Parathyroid adenoma (tissue), 2 donors: ENCODE data around the gene STAM.

ENCODE experiments used
- H2AFZ ChIP-seq: fragments of 300-600 bp; sonication (generic); one replicate; pipeline ENCODE4 v1.7.0; 2017; ENCODE audit warnings: antibody characterized with exemption, mild to moderate bottlenecking
- H3K27ac ChIP-seq: fragments of 300-600 bp; sonication (generic); one replicate; pipeline ENCODE4 v1.7.0; 2017
- H3K27me3 ChIP-seq: fragments of 300-600 bp; sonication (generic); one replicate; pipeline ENCODE4 v1.7.0; 2017; ENCODE audit warnings: low read length; ENCODE audit not compliant: control insufficient read depth, insufficient read depth
- H3K36me3 ChIP-seq: fragments of 300-600 bp; sonication (generic); one replicate; pipeline ENCODE4 v1.7.0; 2017; ENCODE audit warnings: low read length; ENCODE audit not compliant: control insufficient read depth, insufficient read depth
- H3K4me1 ChIP-seq: fragments of 300-600 bp; sonication (generic); one replicate; pipeline ENCODE4 v1.7.0; 2017; ENCODE audit warnings: control low read depth
- H3K4me2 ChIP-seq: fragments of 300-600 bp; sonication (generic); one replicate; pipeline ENCODE4 v1.7.0; 2017; ENCODE audit warnings: low read length
- H3K4me3 ChIP-seq: fragments of 300-600 bp; sonication (generic); one replicate; pipeline ENCODE4 v1.7.0; 2017; ENCODE audit warnings: low read depth, low read length
- H3K79me2 ChIP-seq: fragments of 300-600 bp; sonication (generic); one replicate; pipeline ENCODE4 v1.7.0; 2017; ENCODE audit warnings: control low read depth
- H3K9ac ChIP-seq: fragments of 300-600 bp; sonication (generic); one replicate; pipeline ENCODE4 v1.7.0; 2017; ENCODE audit warnings: mild to moderate bottlenecking
- H3K9me3 ChIP-seq: fragments of 300-600 bp; sonication (generic); one replicate; pipeline ENCODE4 v1.7.0; 2017; ENCODE audit warnings: low read length; ENCODE audit not compliant: control insufficient read depth
- CTCF ChIP-seq: fragments of 300-600 bp; sonication (generic); IDR thresholded peaks from one replicate; pipeline ENCODE4 v1.7.0; 2017; ENCODE audit warnings: antibody characterized with exemption, mild to moderate bottlenecking
- donor health status: primary hyperparathyroidism.

Gene STAM

DNA sequence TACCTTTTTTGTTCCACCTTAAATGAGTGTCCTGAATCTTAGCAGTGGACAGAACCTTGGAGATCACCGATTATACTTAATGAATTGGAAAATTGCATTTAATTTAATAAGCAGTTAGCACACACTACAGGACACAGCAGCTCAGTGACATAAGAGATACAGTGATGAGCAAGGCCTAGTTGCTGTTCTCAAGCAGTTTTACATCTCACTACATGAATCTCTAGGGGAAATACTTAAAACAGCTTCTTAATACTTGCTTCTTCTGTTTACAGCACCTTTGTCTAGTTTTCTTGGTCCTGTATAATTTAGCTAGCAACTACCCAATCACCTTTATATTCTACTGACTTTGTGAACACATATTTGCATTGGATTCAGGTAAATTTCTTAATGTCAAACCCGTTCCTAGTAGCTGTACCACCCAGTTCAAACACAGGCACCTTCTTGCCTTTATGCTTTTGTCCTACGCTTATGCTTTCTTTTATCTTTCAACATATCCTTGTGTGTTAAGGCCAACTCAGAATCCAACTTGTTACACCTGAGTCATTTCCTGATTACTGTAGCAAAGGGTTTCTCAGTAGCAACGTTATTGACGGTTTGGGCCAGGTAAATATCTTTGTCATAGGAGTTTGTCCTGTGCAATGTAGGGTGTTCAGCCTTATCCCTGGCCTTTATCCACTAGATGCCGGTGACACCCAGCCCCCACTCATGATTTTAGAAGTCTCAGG is 1.8 kb downstream of the STAM start:
- Histone ChIP-seq H3K4me1 (no peaks in the 10 kb centered on the region), H2AFZ (no peak overlapping the region), H3K36me3 (no peaks in the 10 kb centered on the region), H3K9ac (no peak overlapping the region), H3K27me3 (no peaks in the 10 kb centered on the region), H3K9me3 (no peaks in the 10 kb centered on the region), H3K4me2 (no peak overlapping the region), H3K79me2 (peaks cover 44% of the 10 kb centered on the region), H3K27ac (no peak overlapping the region), H3K4me3 (no peak overlapping the region)
- TF ChIP-seq CTCF = no peak

- Histone ChIP-seq H3K9me3 (no peaks in the 10 kb centered on the region), H3K9ac (no peak overlapping the region), H3K4me3 (no peak overlapping the region), H3K4me2 (no peak overlapping the region), H2AFZ (no peak overlapping the region), H3K36me3 (no peaks in the 10 kb centered on the region), H3K27ac (no peak overlapping the region), H3K4me1 (no peaks in the 10 kb centered on the region), H3K27me3 (no peaks in the 10 kb centered on the region), H3K79me2 (peaks cover 44% of the 10 kb centered on the region)
- TF ChIP-seq CTCF = no peak
Observed at GRCh38 chr10:17647326-17647725, 3.4 kb downstream of the STAM start.

- peaks cover 54% of the 10 kb centered on the region for H3K79me2 ChIP-seq
- TF ChIP-seq CTCF = no peak
- H3K27ac ChIP-seq = no peak overlapping the region
- H3K36me3 ChIP-seq = no peaks in the 10 kb centered on the region
- no peaks in the 10 kb centered on the region for H3K27me3 ChIP-seq
- no peak overlapping the region for H3K4me3 ChIP-seq
- H3K9ac ChIP-seq = no peak overlapping the region
- no peak overlapping the region for H2AFZ ChIP-seq
- H3K4me2 ChIP-seq = no peak overlapping the region
- no peaks in the 10 kb centered on the region for H3K9me3 ChIP-seq
- no peaks in the 10 kb centered on the region for H3K4me1 ChIP-seq
Observed at GRCh38 chr10:17648243-17649035, 4.5 kb downstream of the STAM start.

- Histone ChIP-seq H3K27me3 (no peaks in the 10 kb centered on the region), H3K36me3 (no peaks in the 10 kb centered on the region), H3K27ac (no peak overlapping the region), H3K4me2 (no peak overlapping the region), H3K9me3 (no peaks in the 10 kb centered on the region), H3K79me2 (peaks cover 58% of the 10 kb centered on the region), H3K9ac (no peak overlapping the region), H3K4me1 (no peaks in the 10 kb centered on the region), H3K4me3 (no peak overlapping the region), H2AFZ (no peak overlapping the region)
- no peak for TF ChIP-seq CTCF
Observed at GRCh38 chr10:17649052-17649451, 5.1 kb downstream of the STAM start.
